PC-9 (cell line): ENCODE measurements around the gene RIPPLY3.

Experiments used
- CTCF ChIP-seq: fragments of 200-600 bp; sonication (generic); conservative IDR thresholded peaks from 2 replicates; pipeline ENCODE4 v1.6.1; 2017; ENCODE audit warnings: mixed run types, antibody characterized with exemption, mild to moderate bottlenecking, moderate library complexity
- EZH2 ChIP-seq: fragments of 200-600 bp; sonication (generic); IDR thresholded peaks from 2 replicates; pipeline ENCODE4 v1.8.0; 2017; ENCODE audit warnings: antibody characterized with exemption, low read depth

- TF ChIP-seq CTCF (no peak), EZH2 (no peak)
Observed at GRCh38 chr21:37047079-37047478, 40.6 kb downstream of the RIPPLY3 start.
